ENCODE data around the gene PIP4K2A. TPM values are rescaled to one million over a fixed set of nuclear protein-coding genes. Genes with fewer than 3 reads are reported as not detected.

The PIP4K2A gene
- total RNA-seq, 2 experiments from 2014 or later = 111 to 118 TPM

GRCh38 chr10:22609719-22610465 lies 104.5 kb downstream of the PIP4K2A start:
- H3K36me3 Mint-ChIP-seq = peaks cover 74% of the 10 kb centered on the region

DNA sequence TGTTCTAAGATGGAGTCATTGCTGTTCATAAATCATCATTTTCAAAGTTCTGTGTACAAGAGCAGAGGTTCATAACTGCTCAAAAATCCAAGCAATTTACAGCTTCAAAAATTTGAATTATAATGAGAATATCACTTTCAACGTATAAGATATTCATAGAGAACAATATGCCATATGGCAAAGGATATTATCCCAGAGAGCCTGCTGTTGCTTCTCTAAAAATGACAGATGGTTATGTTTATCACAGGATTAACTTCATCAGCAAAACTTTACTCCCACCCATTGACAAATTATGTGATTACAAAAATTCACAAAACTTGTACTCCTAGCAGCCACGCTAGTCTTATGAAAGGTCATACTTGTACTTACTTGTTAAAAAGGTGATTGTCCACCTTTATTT lies 105.1 kb downstream of the PIP4K2A start:
- Mint-ChIP-seq H3K9me3 (peaks cover 5% of the 10 kb centered on the region), H3K36me3 (peaks cover 71% of the 10 kb centered on the region), H3K4me3 (no peak overlapping the region), H3K27ac (peak overlapping the region; percentile 77), H3K27me3 (no peaks in the 10 kb centered on the region), H3K4me1 (peaks cover 86% of the 10 kb centered on the region)
- DNase-seq = no peak

More at GRCh38 chr10:22609719-22610465, 104.5 kb downstream of the PIP4K2A start:
- H3K9me3 Mint-ChIP-seq = peaks cover 5% of the 10 kb centered on the region
- H3K4me1 Mint-ChIP-seq = peaks cover 86% of the 10 kb centered on the region
- no peak overlapping the region for H3K4me3 Mint-ChIP-seq
- no peak for DNase-seq
- no peaks in the 10 kb centered on the region for H3K27me3 Mint-ChIP-seq
- peak overlapping the region; percentile 78 for H3K27ac Mint-ChIP-seq

DNA sequence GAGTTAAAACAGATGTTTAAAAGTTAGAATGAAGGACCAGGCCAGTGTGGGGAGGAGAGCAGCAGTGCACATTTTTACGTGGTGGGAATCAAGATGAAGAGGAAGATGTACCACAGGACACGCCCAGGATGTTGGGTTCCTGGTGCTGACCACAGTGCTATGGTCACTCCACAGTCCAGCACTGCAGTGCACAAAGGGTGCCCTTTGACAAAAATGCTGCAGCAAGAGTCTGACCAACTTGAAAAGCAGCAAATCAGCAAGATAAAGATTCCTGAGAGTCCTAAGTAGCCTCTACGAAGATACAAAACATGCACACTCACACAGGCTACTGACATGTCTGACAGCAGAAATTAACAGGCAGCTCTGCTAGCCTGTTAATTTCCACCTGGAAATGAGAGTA lies 107.1 kb downstream of the PIP4K2A start:
- Mint-ChIP-seq H3K27me3 (no peaks in the 10 kb centered on the region), H3K9me3 (peaks cover 5% of the 10 kb centered on the region), H3K27ac (peak overlapping the region; percentile 80), H3K4me1 (peaks cover 74% of the 10 kb centered on the region), H3K36me3 (peaks cover 60% of the 10 kb centered on the region), H3K4me3 (no peak overlapping the region)
- DNase-seq = no peak

DNA sequence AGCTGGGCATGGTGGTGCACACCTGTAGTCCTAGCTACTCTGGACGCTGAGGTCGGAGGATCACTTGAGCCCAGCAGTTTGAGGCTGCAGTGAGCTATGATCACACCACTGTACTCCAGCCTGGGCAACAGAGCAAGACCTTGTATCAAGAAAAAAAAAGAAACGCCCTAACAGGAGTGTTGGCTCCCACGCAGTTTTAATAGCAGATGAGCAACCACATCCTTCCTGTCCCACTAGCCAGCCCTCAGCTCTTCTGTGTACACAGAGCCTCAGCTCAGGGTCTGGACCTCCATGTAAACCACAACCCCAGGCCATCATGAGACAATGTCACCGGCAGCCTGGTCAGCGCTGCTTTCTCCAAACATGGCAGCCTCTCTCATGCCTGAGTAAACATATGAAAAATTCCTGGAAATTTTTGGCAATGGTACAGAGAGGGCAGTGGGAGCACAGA lies 108.2 kb downstream of the PIP4K2A start:
- DNase-seq = peak; percentile 29
- peak overlapping the region; percentile 81 for H3K27ac Mint-ChIP-seq
- peaks cover 5% of the 10 kb centered on the region for H3K9me3 Mint-ChIP-seq
- peaks cover 73% of the 10 kb centered on the region for H3K4me1 Mint-ChIP-seq
- H3K36me3 Mint-ChIP-seq = peaks cover 65% of the 10 kb centered on the region
- H3K27me3 Mint-ChIP-seq = no peaks in the 10 kb centered on the region
- no peak overlapping the region for H3K4me3 Mint-ChIP-seq

- H3K36me3 Mint-ChIP-seq = peaks cover 63% of the 10 kb centered on the region
- H3K27ac Mint-ChIP-seq = peak overlapping the region; percentile 83
- peak overlapping the region; percentile 29 for H3K4me3 Mint-ChIP-seq
- DNase-seq = no peak
- peaks cover 71% of the 10 kb centered on the region for H3K4me1 Mint-ChIP-seq
- no peaks in the 10 kb centered on the region for H3K27me3 Mint-ChIP-seq
- peaks cover 5% of the 10 kb centered on the region for H3K9me3 Mint-ChIP-seq
Measured at GRCh38 chr10:22605168-22605567, 109.2 kb downstream of the PIP4K2A start.

- Mint-ChIP-seq H3K4me3 (no peak overlapping the region), H3K4me1 (peaks cover 72% of the 10 kb centered on the region), H3K36me3 (peaks cover 62% of the 10 kb centered on the region), H3K9me3 (no peaks in the 10 kb centered on the region), H3K27me3 (no peaks in the 10 kb centered on the region), H3K27ac (peak overlapping the region; percentile 54)
- no peak for DNase-seq
Measured at GRCh38 chr10:22604344-22605126, 109.8 kb downstream of the PIP4K2A start.

DNA sequence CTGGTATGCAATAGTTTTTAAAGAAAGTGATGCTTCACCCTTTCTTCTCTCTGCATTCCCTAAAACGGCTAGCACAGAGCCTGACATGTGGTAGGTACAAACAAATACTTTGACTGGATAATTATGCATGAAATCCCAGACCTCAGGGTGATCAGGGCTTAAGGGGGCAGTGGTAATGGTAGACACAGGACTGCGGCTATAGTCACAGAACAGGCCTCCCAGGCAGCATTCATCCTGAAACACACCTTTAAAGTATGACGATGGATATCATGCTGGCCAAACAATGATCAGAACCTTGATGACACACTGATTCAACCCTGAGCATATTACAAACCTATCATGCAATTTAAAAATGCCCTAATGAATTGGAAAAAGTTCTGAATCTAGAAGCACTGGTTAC lies 110.8 kb downstream of the PIP4K2A start:
- H3K36me3 Mint-ChIP-seq = peaks cover 58% of the 10 kb centered on the region
- no peak for DNase-seq
- H3K4me1 Mint-ChIP-seq = peaks cover 74% of the 10 kb centered on the region
- peak overlapping the region; percentile 69 for H3K27ac Mint-ChIP-seq
- H3K27me3 Mint-ChIP-seq = no peaks in the 10 kb centered on the region
- no peak overlapping the region for H3K4me3 Mint-ChIP-seq
- H3K9me3 Mint-ChIP-seq = no peaks in the 10 kb centered on the region

- peak overlapping the region; percentile 82 for H3K27ac Mint-ChIP-seq
- H3K9me3 Mint-ChIP-seq = no peaks in the 10 kb centered on the region
- DNase-seq = no peak
- H3K36me3 Mint-ChIP-seq = peaks cover 56% of the 10 kb centered on the region
- H3K4me3 Mint-ChIP-seq = no peak overlapping the region
- H3K4me1 Mint-ChIP-seq = peaks cover 80% of the 10 kb centered on the region
- no peaks in the 10 kb centered on the region for H3K27me3 Mint-ChIP-seq
Measured at GRCh38 chr10:22601618-22602017, 112.8 kb downstream of the PIP4K2A start.

DNA sequence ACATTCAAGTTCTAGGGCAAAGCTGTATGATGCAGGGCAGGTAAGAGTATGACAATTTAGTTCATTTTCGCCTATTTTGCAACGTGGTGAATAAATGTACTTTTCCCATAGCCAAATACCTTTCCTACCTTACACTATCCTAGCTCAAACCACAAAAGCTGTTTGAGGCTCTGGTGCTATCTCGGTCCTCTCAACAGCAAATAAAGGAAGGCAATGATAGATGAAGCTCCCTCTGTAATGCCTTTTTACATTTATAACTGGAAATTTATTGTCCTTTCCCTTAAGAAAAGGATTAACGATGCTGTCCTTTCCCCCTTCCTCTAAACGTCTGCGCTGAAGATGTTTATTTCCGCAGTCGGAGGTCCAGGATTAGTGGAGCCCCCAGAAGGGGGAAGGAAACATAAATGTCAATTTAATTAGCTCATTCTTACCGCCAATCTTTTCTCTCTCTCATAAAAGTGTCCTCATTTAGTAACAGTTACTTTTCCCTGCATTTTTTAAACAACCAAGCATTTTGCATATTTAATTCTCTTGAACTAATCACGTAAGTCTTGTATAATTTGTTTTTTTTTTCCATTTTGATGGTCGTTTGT lies 114.6 kb downstream of the PIP4K2A start:
- no peak overlapping the region for H3K4me3 Mint-ChIP-seq
- no peaks in the 10 kb centered on the region for H3K9me3 Mint-ChIP-seq
- H3K27ac Mint-ChIP-seq = peak overlapping the region; percentile 82

DNA sequence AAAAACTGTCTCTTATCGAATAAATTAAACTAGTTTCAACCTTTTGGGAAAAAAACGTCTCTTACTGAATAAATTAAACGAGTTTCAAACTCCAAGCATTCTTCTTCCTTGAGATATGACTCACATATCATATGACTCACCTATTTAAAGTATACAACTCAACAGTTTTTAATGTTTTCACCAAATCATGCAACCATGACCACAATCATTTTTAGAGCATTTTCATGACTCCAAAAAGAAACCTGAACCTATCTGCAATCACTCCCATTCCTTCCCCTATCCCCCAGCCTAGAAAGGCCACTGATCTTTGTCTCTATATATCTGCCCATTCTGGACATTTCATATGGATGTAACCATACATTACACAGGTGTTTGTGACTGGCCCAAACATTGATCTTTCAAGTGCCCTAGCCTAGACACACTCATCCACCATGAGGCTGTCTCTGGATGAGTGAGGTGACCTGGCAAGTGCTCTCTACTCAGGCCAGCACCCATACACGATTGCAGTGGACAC lies 115.3 kb downstream of the PIP4K2A start:
- Mint-ChIP-seq H3K4me1 (peaks cover 67% of the 10 kb centered on the region), H3K4me3 (no peak overlapping the region), H3K27me3 (no peaks in the 10 kb centered on the region), H3K36me3 (peaks cover 50% of the 10 kb centered on the region), H3K27ac (peak overlapping the region; percentile 82), H3K9me3 (no peaks in the 10 kb centered on the region)
- no peak for DNase-seq

More for the DNA sequence above, 114.6 kb downstream of the PIP4K2A start:
- Mint-ChIP-seq H3K36me3 (peaks cover 50% of the 10 kb centered on the region), H3K4me1 (peaks cover 70% of the 10 kb centered on the region), H3K27me3 (no peaks in the 10 kb centered on the region)
- DNase-seq = no peak

- Mint-ChIP-seq H3K27me3 (no peaks in the 10 kb centered on the region), H3K27ac (peak overlapping the region; percentile 66), H3K4me3 (no peak overlapping the region), H3K36me3 (peaks cover 50% of the 10 kb centered on the region), H3K4me1 (peaks cover 67% of the 10 kb centered on the region), H3K9me3 (no peaks in the 10 kb centered on the region)
- no peak for DNase-seq
Measured at GRCh38 chr10:22598478-22598877, 115.9 kb downstream of the PIP4K2A start.

DNA sequence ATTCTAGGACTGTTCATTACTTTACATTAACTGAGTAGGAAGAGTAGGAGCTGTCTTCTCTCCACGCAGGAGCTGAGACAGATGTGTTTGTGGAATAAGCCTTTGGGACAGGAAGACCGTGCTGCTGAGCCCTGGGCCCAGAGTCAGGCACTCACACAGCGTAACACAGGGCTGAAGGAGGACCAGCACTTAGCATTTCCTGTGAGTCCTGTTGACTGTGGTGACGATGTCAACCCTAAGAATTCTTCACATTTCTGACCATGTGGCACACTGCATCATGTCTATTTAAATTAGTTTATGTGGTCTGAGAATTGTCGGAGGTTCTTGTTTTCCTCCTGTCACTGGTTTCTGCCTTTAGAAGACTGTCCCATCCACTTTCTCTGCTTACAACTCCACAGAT lies 117.2 kb downstream of the PIP4K2A start:
- peak overlapping the region; percentile 83 for H3K27ac Mint-ChIP-seq
- no peak for DNase-seq
- H3K4me3 Mint-ChIP-seq = no peak overlapping the region

GRCh38 chr10:22593636-22594198 lies 120.7 kb downstream of the PIP4K2A start:
- H3K27me3 Mint-ChIP-seq = no peaks in the 10 kb centered on the region
- no peaks in the 10 kb centered on the region for H3K9me3 Mint-ChIP-seq
- DNase-seq = no peak
- H3K27ac Mint-ChIP-seq = no peak overlapping the region
- H3K4me3 Mint-ChIP-seq = no peak overlapping the region
- peaks cover 54% of the 10 kb centered on the region for H3K4me1 Mint-ChIP-seq
- H3K36me3 Mint-ChIP-seq = peaks cover 42% of the 10 kb centered on the region

More for the DNA sequence above, 117.2 kb downstream of the PIP4K2A start:
- Mint-ChIP-seq H3K9me3 (no peaks in the 10 kb centered on the region), H3K27me3 (no peaks in the 10 kb centered on the region), H3K36me3 (peaks cover 54% of the 10 kb centered on the region), H3K4me1 (peaks cover 75% of the 10 kb centered on the region)

- Mint-ChIP-seq H3K27ac (no peak overlapping the region), H3K4me3 (no peak overlapping the region), H3K9me3 (no peaks in the 10 kb centered on the region), H3K36me3 (peaks cover 43% of the 10 kb centered on the region), H3K4me1 (peaks cover 51% of the 10 kb centered on the region), H3K27me3 (no peaks in the 10 kb centered on the region)
- no peak for DNase-seq
Measured at GRCh38 chr10:22593026-22593425, 121.4 kb downstream of the PIP4K2A start.

Data from activated naive CD8-positive, alpha-beta T cell treated with anti-CD3 and anti-CD28 coated beads for 36 hours (primary cell).